Stimulated activated CD8-positive, alpha-beta memory T cell treated with anti-CD3 and anti-CD28 coated beads, Interleukin-7, amount 100 ng/mL, for 4 hours (primary cell): ENCODE data around the gene CYP2A7.
"Not testable (repeated sequence)": the region's sequence is repeated elsewhere in the genome, so short reads cannot be mapped to it uniquely, and the experiment has no call there.

Experiments used
- DNase-seq, 2 donors: peaks; one replicate each; pipeline ENCODE4 v3.0.0-alpha.2; 2020; ENCODE audit warnings: low read depth in 2 of 2

The CYP2A7 gene

DNA sequence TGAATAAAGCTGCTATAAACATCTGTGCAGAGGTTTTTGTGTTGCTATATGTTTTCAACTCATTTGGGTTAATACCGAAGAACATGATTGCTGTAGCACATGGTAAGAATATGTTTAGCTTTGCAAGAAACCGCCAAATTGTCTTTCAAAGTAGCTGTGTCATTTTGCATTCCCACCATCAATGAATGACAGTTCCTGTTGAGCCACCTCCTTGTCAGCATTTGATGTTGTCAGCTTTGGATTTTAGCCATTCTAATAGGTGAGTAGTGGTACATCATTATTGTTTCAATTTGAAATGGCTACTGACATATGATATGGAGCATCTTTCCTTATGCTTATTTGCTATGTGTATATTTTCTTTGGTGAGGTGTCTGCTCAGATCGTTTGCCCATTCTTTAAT lies 40.0 kb downstream of the CYP2A7 start:
- DNase-seq: not testable (repeated sequence)

- not testable (repeated sequence) for DNase-seq
Measured at GRCh38 chr19:40838477-40838876, 43.6 kb downstream of the CYP2A7 start.

GRCh38 chr19:40836754-40837429 lies 45.1 kb downstream of the CYP2A7 start:
- DNase-seq: no peak

GRCh38 chr19:40833728-40834533 lies 48.1 kb downstream of the CYP2A7 start:
- DNase-seq: not testable (repeated sequence)

DNA sequence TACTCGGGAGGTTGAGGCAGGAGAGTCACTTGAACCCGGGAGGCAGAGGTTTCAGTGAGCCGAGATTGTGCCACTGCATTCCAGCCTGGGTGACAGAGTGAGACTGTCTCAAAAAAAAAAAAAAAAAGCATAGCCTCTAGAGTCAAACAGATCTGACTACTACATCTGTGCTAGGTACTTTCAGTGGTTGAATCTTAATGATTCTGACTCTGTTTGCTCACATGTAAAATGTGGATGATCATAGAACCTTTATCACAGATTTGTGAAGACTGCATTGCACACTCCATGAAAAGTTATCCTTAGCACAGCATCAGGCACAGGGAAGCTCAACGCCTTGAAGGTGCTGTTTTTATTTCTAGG lies 49.6 kb downstream of the CYP2A7 start:
- DNase-seq: not testable (repeated sequence)

- DNase-seq: no peak
Measured at GRCh38 chr19:40831502-40832430, 50.3 kb downstream of the CYP2A7 start.

DNA sequence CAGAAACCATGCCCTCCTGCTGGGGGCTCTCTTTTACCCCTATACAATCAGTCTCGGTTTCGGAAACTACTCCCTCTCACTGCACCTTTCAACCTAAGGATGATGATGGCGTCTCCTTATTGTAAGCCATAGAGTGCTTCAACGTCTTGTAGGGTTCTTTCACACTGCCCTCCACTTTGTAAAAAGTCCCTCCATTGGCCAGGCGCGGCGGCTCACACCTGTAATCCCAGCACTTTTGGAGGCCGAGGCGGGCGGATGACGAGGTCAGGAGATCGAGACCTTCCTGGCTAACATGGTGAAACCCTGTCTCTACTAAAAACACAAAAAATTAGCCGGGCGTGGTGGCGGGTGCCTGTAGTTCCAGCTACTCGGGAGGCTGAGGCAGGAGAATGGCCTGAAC lies 51.3 kb downstream of the CYP2A7 start:
- DNase-seq: not testable (repeated sequence)

- no peak for DNase-seq
Measured at GRCh38 chr19:40829205-40829604, 52.8 kb downstream of the CYP2A7 start.

- no peak for DNase-seq
Measured at GRCh38 chr19:40827386-40828247, 54.4 kb downstream of the CYP2A7 start.

DNA sequence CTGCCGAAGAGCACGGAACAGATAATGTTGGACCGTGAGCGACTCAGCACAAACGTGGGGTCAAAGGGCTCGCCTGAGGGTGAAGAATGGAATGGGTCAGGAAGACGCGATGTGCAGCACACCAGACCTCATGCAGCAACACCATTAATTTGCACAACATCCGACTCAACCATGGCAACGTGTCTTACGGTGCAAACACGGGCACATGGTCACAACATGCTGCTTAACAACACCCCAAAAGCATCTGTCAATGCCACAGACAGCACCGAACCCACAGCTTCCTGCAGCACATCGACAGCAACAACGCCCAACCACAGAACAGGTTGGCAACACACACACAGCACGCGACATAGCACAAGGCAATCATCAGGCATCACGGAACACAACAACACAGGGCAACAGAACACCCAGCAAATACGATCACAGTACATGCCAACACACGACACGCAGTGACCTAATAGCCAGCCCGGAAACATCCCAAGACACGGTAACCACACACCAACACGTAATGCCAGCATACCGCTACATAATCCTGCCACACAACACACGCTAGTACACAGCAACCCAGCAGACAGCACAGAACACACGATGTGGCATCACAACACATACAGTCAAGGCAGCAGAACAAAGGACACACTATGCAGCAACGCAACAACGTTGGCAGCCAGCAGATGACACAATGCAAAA lies 55.2 kb downstream of the CYP2A7 start:
- DNase-seq: peak; percentile 46 to 57

GRCh38 chr19:40826312-40826698 lies 55.7 kb downstream of the CYP2A7 start:
- DNase-seq: not testable (repeated sequence)

DNA sequence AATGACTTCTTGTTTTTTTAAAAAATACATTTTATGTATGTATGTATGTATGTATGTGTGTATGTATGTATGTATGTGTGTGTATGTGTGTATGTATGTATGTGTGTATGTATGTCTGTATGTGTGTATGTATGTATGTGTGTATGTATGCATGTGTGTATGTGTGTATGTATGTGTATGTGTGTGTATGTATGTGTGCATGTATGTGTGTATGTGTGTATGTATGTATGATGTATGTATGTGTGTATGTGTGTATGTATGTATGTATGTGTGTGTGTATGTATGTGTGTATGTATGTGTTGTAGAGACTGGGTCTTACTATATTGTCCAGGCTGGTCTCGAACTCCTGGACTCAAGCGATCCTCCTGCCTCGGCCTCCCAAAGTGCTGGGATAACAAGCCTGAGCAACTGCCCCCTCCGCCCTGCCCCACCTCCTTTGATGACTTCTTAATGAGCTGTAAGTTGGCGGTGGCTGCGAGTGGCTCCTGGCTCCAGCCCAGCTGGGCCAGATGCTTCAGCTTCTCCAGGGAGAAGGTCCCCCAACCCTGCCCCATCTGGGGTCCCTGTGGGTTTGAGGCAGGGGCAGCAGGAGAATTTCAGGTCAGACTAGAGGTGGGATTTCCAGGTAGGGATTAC lies 56.5 kb downstream of the CYP2A7 start:
- DNase-seq: not testable (repeated sequence)
